HG02884 (cell line): Measurements from ENCODE around the gene ADPRHL1.
"Not testable (repeated sequence)": the region's sequence is repeated elsewhere in the genome, so short reads cannot be mapped to it uniquely, and the experiment has no call there.

Experiments used
- ATAC-seq: cut with Tn5 transposase; IDR thresholded peaks from one replicate; pipeline ENCODE4 v1.9.1; 2021; ENCODE audit warnings: mild to moderate bottlenecking, moderate library complexity; ENCODE audit not compliant: unreplicated experiment

Gene ADPRHL1

DNA sequence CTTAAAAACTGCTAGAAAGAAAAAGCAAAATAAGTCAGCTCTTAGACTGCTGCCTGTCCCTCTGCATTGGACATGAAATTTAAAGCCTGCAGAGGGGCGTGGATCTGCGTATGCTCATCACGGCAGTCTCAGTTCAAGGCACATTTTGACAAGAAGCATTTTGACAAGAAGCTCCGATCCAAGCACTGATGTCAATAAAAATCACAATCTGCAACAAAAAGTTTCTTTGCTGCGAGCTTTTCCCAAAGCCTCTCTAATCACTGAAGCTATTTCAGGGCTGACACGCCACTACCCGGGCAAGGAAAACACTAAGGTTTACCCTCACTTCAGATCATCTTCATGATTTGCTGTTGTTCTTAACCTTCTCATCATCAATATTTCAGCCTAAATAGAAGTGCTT, 29.8 kb upstream of the ADPRHL1 start:
- ATAC-seq, result no peak

DNA sequence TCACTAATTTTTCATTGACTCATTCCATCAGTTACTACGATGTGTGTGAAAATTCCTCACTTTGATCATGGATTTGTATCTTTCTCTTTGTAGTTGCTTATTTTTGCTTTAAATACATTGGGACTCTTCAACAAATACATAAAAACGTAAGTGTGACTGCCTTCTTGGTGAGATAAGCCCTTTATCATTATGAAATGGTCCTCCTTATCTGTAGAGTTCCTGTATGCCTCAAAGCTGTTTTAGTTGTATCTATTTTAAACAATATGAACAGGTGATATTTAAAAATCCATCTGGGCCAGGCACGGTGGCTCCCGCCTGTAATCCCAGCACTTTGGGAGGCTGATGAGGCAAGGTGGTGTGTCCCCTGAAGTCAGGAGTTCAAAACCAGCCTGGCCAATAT, 25.9 kb upstream of the ADPRHL1 start:
- ATAC-seq, result no peak

DNA sequence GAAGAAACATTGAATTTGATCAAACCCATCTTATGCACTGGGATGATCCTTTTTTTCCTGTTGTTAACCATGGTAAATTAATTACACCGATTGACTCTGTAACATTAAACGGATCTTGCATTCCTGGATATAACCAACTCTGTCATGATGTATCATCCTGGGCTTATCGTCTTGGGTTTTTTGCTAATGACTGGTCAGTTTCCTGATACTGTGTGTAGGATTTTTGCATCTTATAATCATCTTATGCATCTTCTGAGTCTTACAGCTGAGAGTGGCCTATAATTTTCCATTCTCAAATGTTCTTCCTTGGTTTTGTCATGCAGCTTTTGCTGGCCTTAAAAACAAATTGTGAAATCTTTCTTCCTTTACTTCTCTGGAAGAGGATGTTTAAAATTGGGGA, 24.4 kb upstream of the ADPRHL1 start:
- no peak for ATAC-seq

DNA sequence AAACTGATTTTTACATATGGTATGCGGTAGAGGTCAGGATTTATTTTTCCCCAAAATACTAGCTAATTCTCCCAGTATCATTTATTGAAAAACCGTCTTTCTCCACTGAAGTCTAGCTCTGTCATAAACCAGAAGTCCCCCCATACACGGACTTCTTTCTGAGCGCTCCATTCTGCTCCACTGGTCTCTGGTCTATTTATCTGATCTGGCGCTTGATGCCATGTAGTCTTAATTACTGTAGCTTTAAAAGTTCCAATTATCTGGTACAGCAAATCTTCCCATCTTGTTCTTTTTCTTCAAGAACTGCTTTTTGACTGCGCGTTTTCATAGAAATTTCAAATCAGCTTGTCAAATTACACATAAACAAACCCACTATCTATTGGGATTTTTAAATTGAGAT, 23.5 kb upstream of the ADPRHL1 start:
- ATAC-seq, result no peak

DNA sequence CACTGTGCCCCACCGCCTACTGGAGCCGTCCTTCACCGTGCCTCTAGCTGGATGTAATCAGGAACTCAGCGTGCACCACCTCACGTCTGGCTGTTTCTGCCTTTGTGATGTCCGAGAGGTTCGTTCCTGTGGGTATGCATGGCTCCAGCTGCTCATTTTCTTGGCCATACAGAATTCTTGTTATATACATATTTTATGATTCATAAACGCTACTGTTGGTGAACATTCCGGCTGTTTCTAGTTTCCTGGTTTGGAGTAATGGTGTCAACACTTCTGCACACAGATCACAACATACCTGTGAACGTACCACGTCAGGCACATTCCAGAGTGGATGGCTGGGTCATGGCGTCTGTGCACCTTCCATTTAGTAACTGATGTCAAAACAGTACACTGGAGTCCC, 22.6 kb upstream of the ADPRHL1 start:
- ATAC-seq, result no peak

DNA sequence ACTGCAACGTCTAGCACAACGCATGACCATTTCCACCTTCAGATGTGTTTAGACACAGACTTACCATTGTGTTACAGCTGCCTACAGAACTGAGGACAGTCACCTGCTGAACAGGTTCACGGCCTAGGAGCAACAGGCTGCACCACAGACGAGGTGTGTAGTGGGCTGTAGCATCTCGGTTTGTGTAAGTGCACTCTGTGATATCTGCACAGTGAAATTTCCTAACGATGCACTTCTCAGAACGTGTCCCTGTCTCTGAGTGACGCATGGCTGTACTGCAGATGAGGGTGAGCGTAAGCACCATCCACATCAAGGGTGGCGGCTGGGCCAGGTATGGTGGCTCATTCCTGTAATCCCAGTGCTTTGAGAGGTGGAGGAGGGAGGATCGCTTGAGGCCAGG, 22.0 kb upstream of the ADPRHL1 start:
- ATAC-seq, result no peak

DNA sequence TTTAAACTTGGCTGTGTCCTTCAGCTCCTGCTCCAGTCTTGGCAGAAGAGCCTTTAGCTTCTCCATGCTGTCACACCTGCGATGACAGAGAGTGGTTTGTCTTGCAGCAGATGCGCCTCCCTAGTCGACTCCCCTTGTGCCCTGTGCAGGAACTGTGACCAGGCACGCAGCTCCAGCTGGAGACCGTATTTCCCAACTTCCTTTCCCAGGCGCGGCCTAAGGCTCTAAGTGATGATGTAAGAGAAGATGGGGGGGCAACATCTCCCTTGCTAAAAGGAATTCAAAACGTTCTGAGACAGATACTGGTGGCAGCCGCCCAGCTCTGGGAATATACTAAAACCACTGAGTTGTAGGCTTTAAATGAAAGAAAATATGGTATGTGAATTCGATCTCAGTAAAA, 20.9 kb upstream of the ADPRHL1 start:
- no peak for ATAC-seq

DNA sequence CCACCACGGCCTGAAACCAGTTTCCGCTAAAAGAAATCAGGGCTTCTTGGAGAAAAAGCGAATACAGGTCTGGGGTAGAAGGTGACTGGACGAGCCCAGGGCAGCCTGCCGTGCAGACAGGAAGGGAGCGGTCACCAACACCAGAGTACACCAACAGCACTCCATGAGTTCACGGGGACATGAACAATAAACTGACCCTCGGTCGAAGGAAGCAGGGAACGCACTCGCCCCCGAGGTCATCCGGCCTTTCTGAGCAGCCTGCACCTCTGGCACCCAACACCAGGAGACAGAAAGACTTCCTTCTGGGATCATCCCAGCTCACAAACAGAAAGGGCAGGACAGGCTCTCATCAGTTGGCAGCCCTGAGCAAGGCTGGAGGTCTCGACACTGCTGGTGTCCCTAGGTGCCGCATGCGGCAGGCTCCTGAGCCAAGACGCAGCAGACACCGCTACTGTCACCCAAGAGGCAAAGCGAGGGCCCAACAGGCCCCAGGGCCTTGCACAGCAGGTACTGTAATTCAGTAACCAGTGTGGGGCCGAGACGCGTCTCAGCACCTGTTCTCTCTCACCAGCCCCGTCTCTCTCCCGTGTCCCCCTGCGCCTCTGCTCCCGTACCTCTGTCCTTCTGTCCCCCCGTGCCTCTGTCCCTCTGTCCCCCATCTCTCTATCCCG, 19.2 kb upstream of the ADPRHL1 start:
- ATAC-seq, result no peak

DNA sequence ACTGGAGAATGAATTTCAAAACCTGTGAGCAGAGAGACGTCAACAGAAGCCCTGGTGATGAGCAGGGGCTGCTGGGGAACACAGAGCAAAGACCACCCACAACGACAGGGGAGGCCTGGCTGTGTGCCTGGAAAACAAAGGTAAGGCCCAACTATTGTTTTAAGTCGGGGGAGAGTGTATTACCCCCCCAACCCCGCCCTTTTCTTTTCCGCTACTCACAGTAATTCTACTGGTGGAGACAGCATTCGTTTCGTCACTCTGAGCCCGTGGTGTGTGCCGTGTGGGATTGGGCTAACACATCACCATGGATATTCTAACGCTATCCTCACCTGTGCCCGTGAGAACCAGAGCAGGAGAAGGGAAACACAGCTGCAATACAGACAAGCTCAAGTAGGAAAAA, 18.6 kb upstream of the ADPRHL1 start:
- no peak for ATAC-seq

DNA sequence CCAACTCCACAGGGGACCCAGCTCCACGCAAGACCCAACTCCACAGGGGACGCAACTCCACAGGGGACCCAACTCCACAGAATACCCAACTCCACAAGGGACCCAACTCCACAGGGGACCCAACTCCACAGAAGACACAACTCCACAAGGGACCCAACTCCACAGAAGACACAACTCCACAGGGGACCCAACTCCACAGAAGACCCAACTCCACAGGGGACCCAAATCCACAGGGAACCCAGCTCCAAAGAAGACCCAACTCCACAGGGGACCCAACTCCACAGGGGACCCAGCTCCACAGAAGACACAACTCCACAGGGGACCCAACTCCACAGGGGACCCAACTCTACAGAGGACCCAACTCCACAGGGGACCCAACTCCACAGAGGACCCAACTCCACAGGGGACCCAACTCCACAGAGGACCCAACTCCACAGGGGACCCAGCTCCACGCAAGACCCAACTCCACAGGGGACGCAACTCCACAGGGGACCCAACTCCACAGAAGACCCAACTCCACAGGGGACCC, 17.4 kb upstream of the ADPRHL1 start:
- not testable (repeated sequence) for ATAC-seq

DNA sequence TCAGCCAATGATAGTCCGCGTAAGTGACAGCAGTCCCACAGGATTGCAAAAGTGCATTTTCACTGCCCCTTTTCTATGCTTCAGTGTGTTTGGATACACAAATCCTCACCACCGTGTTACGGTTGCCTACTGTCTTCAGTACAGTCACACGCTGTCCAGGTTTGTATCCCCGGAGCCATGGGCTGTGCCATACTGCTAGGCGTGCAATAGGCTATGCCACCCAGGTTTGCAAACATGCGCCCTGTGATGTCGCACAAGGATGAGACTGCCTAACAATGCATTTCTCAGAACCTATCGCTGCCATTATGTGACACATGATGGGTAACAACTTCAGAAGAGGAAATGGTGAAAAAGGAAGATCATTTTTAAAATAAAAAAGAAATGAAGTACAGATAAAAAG, 16.8 kb upstream of the ADPRHL1 start:
- ATAC-seq, result no peak

DNA sequence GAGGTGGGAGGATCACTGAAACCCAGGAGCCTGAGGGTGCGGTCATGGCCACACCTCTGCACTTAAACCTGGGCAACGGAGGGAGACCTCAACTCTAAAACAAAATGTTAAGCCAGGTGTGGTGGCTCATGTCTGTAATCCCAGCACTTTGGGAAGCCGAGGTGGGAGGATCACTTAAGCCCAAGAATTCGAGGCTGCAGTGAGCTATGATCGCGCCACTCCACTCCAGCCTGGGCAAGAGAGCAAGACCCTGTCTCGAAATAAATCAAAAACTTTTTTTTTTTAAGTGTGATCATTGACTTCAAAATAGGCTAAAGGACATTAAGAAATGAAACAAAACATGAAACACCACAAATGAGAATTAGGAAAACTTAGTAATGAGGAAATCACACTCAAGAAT, 16.3 kb upstream of the ADPRHL1 start:
- no peak for ATAC-seq

DNA sequence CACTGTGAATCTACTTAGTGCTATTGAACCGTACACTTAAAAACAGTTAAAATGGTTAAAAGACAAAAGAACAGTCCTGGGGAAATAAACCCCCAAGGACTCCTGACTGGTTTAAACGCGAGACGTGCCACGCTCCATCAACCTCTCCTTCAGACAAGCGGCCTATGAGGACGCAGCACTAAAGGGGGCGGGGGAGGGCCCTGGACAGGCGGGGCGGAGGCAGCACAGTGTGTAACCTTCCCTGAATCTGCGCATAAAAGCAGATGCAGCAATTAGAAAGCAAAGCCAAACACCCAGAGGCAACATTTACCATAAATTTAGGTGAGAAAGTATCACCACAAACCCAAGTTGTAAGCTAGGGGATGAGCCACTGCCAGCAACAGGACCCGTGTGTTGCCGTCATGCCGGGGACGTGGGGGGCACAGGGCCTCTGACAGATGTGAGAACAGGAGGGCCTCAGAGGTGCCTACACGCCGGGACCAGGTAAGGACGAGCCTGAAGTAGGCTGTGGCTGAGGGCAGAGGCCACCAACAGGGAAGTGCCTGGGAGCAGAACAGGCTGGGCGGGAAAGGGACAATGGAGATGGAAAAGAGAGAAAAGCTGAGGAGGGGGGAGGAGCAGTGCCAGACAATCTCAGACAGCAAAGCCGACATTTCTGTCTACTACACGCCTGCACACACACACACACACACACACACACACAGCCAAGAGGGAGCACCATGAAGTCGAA, 15.3 kb upstream of the ADPRHL1 start:
- no peak for ATAC-seq

DNA sequence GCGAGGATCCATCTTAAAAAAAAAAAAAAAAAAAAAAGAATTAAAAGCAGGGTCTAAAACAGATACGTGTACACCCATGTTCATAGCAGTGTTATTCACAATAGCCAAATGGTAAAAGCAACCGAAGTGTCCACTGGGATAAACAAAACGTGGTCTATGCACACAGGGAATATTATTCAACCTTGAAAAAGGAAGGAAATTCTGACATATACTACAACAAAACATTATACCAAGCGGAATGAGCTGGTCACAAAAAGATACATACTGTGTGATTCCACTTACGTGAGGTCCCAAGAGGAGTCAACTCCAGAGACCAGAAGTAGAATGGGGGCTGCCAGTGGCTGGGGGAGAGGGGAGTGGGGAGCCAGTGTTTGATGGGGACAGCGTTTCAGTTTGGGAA, 14.7 kb upstream of the ADPRHL1 start:
- ATAC-seq, result no peak

DNA sequence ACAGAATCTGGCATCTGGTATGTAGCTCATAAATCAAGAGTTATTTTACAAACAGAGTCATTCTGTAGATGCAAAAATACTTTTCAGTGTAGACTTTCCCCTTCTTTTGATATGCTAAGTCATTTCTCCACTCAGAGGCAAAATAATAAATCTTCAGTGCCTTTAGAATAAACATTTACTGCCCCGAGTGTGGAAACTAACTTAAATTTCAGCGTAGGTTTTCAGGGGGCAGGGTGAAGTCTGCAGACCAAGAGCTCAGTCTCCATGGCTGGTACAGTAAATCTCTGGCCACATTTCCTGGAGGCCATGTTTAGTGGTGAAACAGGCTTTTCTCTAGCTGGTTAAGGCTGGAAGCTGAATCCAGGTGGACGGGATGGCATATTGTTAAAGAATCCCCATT, 13.1 kb upstream of the ADPRHL1 start:
- ATAC-seq, result no peak

DNA sequence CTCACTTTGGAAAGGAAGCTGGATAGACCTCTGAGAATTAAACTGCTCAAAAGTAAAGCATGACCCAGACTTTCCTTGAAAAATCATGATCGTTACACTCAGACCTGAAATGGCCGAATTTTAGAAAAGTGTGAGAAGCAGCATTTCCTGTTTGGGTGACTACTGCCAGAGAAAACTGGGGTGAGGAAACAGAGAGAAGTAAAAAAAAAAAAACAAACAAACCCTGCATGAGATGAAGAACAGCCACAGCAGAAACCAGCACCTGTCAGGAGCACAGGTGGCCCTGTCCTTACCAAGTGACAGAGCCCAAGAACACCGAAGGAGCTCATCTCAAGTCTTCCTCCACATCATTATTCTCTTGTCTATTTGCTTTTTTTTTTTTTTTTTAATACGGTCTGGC, 12.0 kb upstream of the ADPRHL1 start:
- ATAC-seq, result no peak

DNA sequence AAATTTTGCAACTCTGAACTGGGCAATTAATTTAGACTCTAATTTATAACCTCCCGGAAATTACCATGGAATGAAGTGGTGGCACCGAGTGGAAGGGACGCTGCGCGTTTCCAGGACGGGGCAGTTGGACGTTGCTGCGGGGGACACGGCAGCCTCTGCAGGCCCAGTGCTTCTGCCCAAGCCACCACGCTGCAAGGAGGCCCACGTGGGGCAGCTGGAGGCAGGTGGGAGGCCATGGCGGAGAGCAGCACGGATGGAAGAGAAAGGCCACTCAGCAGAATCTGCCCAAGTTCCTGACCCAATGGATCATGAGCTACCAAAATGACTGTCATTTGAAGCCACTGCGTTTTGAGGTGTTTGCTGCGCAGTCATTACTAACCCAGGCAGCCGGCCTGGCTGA, 11.2 kb upstream of the ADPRHL1 start:
- ATAC-seq, result no peak

DNA sequence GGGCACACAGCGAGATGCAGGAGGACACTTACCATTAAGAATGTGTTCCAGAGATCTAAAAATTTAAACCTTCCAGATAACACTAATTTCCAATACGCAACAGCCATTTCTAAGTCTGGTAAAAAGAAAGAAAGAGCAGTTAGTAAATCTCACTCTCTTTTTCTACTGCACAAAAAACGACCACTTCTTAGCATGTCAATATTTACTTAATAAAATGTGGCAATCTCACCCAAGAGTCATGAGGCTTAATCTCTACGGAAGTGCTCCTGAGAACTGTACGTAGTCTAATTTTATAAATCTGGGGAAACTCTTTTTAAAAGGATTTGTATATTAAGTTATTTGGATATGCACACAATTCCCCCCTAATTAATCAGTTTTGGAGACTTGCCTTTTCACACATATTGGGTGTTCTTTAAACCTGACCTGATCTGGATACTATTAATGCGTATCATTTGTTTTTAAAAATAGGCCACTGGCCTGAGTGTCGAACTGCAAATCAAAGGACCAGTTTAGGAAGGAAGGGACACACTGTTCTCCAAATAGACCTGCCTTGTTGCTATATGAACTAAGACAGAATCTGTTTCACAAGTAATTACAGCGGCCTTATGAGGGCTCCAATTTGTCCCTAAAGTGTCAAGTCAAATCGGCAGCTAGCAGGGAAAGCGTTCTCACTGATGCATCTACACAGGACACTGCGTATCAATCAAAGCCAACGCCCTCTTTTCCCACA, 7.9 kb upstream of the ADPRHL1 start:
- no peak for ATAC-seq

DNA sequence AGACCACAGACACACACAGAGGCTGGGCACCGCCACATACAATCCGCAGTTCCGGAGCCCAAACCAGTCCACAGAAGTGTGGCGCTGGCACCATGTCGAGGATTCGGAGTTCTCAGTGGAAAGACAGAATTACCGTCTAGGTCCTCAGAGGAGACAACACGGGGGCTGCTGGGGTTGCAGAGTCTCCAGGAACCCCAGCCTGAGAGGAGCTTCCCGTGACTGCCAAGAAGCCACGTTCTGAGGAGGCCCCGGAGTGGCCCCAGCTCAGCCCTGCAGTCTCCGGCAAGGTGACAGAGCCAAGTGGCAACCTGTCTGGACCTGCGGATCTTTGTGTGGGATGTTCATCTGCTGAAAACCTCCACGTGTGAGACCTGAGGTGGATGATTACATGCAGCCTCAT, 7.3 kb upstream of the ADPRHL1 start:
- no peak for ATAC-seq

DNA sequence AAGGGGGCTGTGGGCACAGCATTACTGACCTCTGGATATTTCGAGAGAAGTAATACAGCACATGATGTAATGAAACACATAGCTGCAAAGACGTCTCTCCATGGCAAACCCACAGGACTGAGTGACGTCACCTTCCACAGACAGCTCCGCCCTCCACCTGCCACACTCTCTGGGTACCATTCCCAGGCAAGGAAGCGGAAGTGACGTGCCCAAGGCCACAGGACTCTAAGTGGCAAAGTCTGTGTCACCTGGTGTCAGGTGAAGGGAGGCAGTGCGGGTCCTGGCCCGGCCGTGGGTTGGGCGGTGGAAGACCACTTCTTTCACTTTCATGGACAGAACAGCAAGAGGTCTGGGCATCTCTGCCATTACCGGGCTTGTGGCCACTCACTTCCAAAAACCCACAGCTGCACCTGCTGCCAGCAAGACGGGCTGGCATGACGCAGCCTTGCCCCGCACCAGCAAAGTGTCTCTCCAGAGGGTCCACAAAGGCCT, 6.8 kb upstream of the ADPRHL1 start:
- ATAC-seq, result no peak

DNA sequence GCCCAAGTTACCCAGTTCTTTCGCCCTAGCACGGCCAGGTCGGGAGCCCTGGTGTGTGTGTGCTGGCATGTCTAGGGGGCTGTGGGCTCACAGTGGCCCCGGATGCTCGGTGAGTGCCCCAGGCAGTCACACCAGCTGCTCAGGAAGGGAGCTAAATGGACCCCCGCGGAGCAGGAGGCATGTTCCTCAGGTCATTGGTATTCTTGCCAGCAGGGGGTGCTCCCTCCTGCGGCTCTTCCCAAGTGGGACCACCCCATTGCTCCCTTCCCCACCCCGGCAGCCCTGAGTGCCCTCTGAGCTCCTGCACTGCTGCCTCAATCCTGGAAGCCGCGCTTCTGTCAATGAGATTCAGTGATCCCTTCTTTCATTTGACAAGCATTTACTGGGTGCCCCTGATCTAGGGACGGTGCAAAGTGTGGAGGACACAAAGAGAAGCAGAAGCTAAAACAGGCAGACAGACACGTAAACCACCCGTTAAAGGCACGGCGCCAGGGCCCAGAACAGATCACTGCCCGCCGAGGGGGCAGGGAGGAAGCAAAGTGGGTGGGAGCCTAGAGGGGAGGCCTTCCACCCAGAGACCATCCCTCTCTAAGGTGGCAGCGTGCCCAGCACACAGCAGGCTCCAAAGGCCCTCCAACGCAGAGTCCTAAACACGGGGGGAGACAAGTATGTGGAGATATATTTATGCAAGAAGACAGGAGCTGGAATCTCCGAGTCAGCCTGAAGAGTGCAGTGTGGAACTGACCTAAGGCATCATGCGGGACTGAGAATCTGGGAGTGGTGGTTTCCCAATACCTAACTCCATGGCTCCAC, 5.2 kb upstream of the ADPRHL1 start:
- no peak for ATAC-seq
